Urinary bladder (tissue), 4 donors: ENCODE measurements around the gene NPTN. TPM values are rescaled to one million over a fixed set of nuclear protein-coding genes. Genes with fewer than 3 reads are reported as not detected.

Experiments
- DNase-seq: peaks from one replicate; pipeline ENCODE4 v3.0.0-alpha.2; 2015; ENCODE audit errors: extremely low spot score
- H3K27ac ChIP-seq: one replicate; pipeline ENCODE4 v1.5.1; 2013; ENCODE audit warnings: low read depth, mild to moderate bottlenecking, moderate library complexity
- H3K36me3 ChIP-seq: one replicate; pipeline ENCODE4 v1.6.1; 2013; ENCODE audit warnings: mild to moderate bottlenecking, moderate library complexity; ENCODE audit not compliant: insufficient read depth
- H3K4me1 ChIP-seq: one replicate; pipeline ENCODE4 v1.6.1; 2013; ENCODE audit warnings: mild to moderate bottlenecking, moderate library complexity; ENCODE audit not compliant: insufficient read depth
- H3K4me3 ChIP-seq: one replicate; pipeline ENCODE4 v1.5.1; 2013; ENCODE audit warnings: low read depth, low read length
- WGBS: extraction: QIAGEN DNeasy Blood & Tissue Kit; methylation state at CpG from one replicate; pipeline ENCODE4 v1.1.7; 2013; 5-methylcytosine and 5-hydroxymethylcytosine counted together
- polyA plus RNA-seq: library from polyadenylated mRNA; stranded (reverse); fragments of 200-250 nt; gene quantifications from one replicate; pipeline ENCODE4 v1.2.3, GENCODE V29; 2013
- total RNA-seq: library from RNA; depleted of rRNA; stranded (reverse); fragments of >200 nt; gene quantifications from one replicate; pipeline ENCODE4 v1.2.3, GENCODE V29; 2014
- donor health status: healthy with polysubstance abuse.
- donor health status: healthy.

NPTN gene
- 179 TPM for total RNA-seq
- polyA plus RNA-seq = 276 TPM

DNA sequence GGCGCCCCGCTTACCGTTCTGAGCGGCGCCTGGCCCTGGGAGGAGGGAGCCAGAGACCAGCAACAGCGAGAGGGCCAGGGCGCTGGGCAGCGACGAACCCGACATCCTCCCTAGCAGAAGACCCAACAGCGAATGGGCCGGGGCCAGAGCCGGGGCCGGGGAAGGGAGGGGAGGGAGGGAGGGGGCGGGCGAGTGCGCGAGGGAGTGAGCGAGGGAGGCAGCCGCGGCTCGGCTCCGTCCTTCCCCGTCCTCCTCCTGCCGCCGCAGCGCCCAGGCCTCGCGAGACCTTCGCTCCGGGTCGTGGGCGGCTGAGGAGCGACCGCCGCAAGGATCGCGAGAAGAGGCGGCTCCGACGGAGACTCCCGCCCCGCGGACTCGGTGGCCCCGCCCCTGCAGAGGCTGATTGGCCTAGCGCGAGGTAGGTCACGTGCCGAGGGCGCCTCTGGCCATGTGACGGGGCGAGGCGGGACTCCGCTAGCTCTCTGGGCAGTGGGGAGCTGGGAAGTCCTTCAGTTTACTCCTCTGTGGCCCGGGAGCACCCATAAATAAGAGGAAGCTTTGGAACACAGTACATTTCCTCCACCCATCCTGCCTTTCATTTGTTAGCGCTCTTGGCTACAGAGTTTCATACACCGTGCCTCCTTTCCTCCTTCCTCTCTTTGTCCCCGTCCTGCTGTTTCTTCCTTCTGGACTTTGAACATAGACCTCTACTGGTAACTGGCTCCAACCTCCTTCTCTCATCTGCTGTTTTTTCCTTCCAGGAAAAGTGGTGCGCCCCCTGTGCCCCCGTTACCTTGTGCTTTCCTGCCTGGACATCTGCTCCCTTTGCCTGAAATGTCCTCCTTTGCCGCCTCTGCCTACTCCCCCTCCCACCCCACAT, at the start of gene NPTN:
Gene NPTN (minus strand): TSS at position 279 of the 880 bp plus-strand sequence. CDS start 174 bp downstream, at position 105.
- Histone ChIP-seq H3K27ac (peak within 1 kb of the TSS; percentile 89), H3K36me3 (no peaks in the 10 kb centered on the region), H3K4me3 (peak within 1 kb of the TSS; percentile 97), H3K4me1 (no peaks in the 10 kb centered on the region)
- DNase-seq = peak; percentile 89
- WGBS = 1% methylated on average over 62 of the region's 62 CpGs

DNA sequence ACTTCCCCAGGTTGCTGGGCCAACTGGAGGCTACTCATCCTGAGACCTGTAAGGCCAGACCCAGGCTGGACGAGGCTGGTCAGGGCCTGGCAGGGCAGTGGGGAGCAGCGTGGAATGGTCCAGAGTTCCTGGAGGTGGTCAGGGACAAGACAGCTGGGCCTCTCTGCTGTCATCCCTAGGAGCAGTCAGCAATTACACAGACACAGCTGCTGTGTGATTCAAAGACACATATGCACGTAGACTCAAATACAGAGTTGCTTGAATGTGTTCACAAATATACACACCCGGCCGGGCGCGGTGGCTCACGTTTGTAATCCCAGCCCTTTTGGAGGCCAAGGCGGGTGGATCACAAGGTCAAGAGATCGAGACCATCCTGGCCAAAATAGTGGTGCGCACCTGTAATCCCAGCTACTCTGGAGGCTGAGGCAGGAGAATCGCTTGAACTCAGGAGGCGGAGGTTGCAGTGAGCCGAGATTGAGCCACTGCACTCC, 49.5 kb upstream of the NPTN start:
- WGBS = 78% methylated on average over 14 of the region's 14 CpGs
- H3K4me3 ChIP-seq = no peak overlapping the region
- H3K36me3 ChIP-seq = no peaks in the 10 kb centered on the region
- no peak for DNase-seq
- no peak overlapping the region for H3K27ac ChIP-seq
- H3K4me1 ChIP-seq = no peaks in the 10 kb centered on the region

DNA sequence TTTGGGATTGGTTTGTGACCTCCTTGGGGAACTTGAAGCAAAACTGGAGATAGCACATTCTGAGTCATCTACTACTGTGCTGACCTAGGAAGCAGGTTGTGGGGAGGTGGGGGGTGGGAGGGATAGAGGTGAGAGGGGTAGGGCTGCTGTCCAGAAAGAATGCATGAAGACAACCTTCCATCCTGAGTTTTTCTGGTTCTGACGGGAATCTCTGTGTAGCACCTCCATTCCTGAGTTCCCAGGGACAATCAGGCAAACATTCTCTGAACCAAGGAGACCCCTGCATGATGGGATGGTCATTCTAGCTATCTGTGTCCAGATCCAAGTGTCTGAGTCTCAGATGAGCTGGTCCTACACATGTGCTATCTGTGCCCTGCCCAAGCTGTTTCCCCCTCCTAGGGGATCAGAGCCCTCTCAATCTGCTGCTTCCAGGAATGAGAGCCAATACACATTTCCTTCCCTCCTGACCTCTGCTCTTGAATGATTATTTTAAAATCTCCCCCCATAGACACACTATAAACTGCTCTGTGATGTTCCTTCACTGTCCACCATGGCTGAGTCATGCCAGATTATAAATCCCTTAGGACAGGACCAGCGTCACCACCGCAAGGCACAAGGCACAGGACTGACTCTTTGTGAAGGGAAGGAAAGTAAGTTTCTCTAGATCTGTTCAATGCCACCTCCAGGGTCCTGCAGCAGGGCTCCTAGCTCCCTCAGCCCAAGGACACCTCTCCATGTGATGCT, 48.8 kb upstream of the NPTN start:
- WGBS = 70% methylated on average over 3 of the region's 3 CpGs
- no peaks in the 10 kb centered on the region for H3K4me1 ChIP-seq
- H3K36me3 ChIP-seq = no peaks in the 10 kb centered on the region
- no peak overlapping the region for H3K27ac ChIP-seq
- DNase-seq = no peak
- H3K4me3 ChIP-seq = no peak overlapping the region

DNA sequence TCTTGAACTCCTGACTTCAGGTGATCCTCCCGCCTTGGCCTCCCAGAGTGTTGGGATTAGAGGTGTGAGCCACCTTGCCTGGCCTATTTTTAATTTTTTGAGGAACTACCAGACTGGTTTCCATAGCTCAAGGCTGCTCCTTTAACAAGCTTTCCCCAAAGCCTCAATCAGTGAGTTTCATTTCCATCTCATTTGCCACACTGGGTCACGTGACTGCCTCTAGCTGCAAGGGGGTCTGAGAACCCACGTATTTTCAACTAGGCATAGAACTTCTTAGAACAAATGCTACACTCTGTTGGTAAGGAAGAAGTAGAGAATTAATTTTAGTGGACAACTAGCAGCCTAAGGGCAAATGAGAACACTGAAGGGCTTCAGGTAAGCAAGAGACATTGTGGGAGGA, 47.9 kb upstream of the NPTN start:
- WGBS = 68% methylated on average over 3 of the region's 3 CpGs
- Histone ChIP-seq H3K4me3 (no peak overlapping the region), H3K27ac (no peak overlapping the region), H3K36me3 (no peaks in the 10 kb centered on the region), H3K4me1 (no peaks in the 10 kb centered on the region)
- no peak for DNase-seq

DNA sequence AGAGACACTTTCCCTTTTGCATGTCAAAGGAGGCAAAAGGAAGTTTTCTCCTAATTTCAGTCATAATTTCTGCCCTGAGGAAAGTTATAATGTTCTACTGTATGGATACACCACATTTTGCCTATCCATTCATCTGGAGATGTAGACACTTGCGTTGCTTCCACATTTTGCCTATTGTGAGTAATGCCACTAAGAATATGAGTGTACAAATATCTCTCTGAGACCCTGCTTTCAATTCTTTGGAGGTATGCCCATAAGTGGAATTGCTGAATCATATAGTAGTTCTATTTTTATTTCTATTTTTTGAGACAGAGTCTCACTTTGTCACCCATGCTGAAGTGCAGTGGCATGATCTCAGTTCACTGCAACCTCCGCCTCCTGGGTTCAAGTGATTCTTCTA, 47.4 kb upstream of the NPTN start:
- H3K27ac ChIP-seq = no peak overlapping the region
- WGBS = 95% methylated on average over 2 of the region's 2 CpGs
- DNase-seq = no peak
- H3K4me3 ChIP-seq = no peak overlapping the region
- H3K36me3 ChIP-seq = no peaks in the 10 kb centered on the region
- no peaks in the 10 kb centered on the region for H3K4me1 ChIP-seq

DNA sequence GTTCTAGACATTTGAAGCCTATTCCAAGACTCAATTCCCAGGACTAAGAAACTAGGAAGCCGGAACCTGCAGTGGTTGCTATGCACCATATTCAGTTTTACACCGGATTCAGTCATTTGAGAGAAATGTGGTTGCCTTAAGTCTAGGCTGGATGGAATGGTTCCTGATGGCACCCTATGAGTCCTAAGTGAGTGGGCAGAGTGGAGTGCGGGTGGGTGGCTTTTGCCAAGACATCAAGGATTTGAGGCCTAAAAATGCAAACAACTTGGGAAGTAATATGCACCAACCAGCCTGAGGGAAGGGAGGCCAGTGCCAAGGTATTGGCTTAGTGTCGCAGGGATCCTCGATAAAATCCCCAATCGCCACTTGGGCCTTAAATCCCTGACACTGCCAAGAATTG, 46.8 kb upstream of the NPTN start:
- H3K27ac ChIP-seq = no peak overlapping the region
- DNase-seq = no peak
- WGBS = 93% methylated on average over 6 of the region's 6 CpGs
- no peaks in the 10 kb centered on the region for H3K4me1 ChIP-seq
- H3K4me3 ChIP-seq = no peak overlapping the region
- no peaks in the 10 kb centered on the region for H3K36me3 ChIP-seq

DNA sequence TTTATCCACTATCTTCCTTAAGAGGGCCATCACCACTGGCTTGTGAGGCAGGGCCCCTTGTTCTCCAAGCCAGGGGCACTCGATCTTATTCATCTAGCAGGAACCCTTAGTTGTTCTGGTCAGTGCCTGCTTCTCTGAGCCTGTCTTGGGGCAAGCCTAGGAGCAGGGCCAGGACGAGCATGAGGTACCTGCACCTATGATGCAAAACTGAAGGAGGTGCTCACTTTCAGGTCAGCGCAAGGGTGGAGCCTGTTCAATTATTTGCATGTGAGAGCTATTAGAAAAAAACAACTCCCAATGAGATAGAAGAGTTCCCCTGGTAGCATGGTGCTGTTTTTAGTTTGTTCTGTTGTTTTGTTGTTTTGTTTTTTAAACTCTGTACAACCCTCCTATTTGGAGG, 46.0 kb upstream of the NPTN start:
- Histone ChIP-seq H3K4me3 (no peak overlapping the region), H3K4me1 (no peaks in the 10 kb centered on the region), H3K27ac (no peak overlapping the region), H3K36me3 (no peaks in the 10 kb centered on the region)
- 85% methylated on average over 3 of the region's 3 CpGs for WGBS
- no peak for DNase-seq

DNA sequence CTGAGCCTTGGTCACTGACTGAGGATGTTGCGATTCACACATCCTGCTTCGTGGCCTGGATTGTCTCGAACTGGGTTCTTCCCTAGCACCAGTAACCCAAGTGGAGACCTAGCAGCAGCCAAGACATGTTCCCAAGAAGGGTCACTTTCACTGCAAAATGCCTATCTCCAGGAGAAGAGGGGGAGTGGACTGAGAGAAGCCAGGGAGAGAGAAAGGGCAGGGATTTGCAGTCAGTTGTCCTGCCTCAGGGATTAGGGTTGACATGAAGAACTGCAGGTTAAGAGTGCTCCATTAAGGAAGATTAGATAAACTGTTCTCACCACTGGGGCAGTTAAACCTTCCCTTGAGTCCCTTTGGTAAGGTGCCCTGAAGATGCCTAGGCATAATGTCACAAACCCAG, 45.3 kb upstream of the NPTN start:
- H3K36me3 ChIP-seq = no peaks in the 10 kb centered on the region

DNA sequence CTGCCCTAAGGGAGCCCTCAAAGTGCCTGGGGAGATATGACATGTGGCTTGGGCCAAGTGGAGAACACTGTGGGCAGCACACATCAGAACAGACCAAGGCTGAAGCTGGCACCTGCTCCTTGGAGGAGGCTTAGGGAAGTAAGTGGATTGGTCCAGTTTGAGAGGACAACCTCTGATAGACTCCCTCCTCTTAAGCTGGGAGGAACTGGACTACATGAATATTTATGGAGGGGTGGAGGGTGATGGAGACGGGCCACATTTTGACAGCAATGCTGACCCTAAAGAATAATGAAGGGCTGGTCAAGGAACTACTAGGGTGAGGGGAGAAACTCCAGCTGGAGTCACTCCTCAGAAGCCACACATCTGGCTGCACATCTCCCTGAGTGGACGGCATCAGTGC, 44.5 kb upstream of the NPTN start:
- H3K4me1 ChIP-seq = no peaks in the 10 kb centered on the region
- no peak overlapping the region for H3K4me3 ChIP-seq
- WGBS = 61% methylated on average over 2 of the region's 2 CpGs
- H3K36me3 ChIP-seq = no peaks in the 10 kb centered on the region
- H3K27ac ChIP-seq = no peak overlapping the region
- no peak for DNase-seq

More for the DNA sequence above, 45.3 kb upstream of the NPTN start:
- H3K4me3 ChIP-seq = no peak overlapping the region
- DNase-seq = no peak
- WGBS = 77% methylated on average over 3 of the region's 3 CpGs
- H3K27ac ChIP-seq = no peak overlapping the region
- no peaks in the 10 kb centered on the region for H3K4me1 ChIP-seq

DNA sequence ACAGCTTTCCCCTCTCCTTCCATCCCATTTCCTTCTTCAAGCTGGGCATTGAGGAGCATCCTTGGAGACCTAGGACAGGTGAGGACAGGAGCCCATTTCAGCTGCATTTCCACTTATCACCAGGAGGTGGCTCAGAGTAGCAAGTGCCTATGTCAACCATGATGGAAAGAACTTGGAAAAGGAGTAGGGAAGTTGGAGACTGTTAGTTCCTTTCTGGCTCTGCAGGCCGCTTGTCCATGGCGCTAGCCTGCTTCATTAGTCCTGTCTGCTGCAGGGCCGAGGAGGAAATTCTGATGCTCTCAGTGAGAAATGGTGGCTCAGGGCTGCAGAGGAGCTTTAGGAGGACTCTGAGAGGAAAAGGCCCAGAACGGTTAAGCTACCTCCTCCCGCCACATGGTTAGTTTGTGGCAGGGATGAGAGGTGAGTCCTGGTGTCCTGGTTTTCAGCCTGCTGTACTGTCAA, 44.0 kb upstream of the NPTN start:
- Histone ChIP-seq H3K4me3 (no peak overlapping the region), H3K4me1 (no peaks in the 10 kb centered on the region), H3K27ac (no peak overlapping the region), H3K36me3 (no peaks in the 10 kb centered on the region)
- WGBS = 43% methylated on average over 5 of the region's 5 CpGs
- DNase-seq = no peak

DNA sequence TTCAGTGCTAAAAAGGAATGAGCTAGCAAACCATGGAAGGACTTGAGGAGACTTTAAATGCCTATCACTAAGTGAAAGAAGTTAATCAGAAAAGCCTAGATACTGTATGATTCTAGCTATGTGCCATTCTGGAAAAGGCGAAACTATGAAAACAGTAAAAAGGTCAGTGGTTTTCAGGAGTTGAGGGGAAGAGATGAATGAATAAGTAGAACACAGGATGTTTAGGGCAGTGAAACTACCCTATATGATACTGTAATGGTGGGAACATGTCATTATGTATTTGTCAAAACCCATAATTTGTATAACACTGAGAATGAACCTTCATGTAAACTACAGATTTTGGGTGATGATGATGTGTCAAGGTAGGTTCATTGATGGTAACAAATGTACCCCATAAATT, 41.4 kb upstream of the NPTN start:
- Histone ChIP-seq H3K36me3 (no peaks in the 10 kb centered on the region), H3K27ac (no peak overlapping the region), H3K4me1 (no peaks in the 10 kb centered on the region), H3K4me3 (no peak overlapping the region)
- no peak for DNase-seq
- WGBS = 97% methylated on average over 1 of the region's 1 CpG

DNA sequence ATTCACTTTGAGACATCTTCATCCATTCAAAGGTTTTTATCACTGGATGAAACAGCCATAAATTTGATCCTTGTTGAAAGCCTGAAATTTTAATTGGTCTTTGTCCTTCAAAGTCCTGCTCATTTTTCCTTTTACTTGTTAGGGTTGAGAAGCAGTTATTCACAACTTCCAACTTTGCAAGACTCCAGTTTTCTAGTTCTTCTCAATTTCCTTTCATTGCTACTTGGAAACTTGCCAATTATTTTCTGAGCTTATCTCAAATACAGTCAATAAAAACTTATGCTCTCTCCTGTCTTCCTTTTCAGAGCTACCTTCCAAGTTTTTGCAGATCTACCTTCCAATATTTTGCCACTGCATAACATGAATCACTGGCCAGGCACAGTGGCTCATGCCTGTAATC, 27.3 kb upstream of the NPTN start:
- H3K4me1 ChIP-seq = no peaks in the 10 kb centered on the region
- H3K27ac ChIP-seq = no peak overlapping the region
- H3K4me3 ChIP-seq = no peak overlapping the region
- DNase-seq = no peak
- no peaks in the 10 kb centered on the region for H3K36me3 ChIP-seq

DNA sequence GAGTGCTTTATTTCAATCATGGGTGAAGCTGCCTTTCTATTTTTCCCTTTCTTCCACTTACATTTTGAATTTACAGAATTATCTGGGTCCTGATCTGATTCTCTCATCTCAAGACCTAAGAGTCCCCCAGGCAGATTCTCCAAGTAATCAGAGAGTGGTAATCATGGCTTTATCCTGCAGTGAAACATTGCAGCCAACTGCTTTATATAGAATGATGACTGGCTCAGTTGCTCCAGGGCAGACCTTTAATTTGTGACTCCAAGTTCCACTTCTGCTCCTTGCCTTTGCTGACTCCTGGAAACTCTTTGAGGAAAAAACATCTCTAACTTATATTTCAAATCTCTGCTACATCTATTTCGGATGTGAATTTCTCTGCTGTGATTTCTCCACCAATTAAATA, 25.5 kb upstream of the NPTN start:
- DNase-seq = no peak
- Histone ChIP-seq H3K4me1 (no peaks in the 10 kb centered on the region), H3K4me3 (no peak overlapping the region), H3K36me3 (no peaks in the 10 kb centered on the region), H3K27ac (no peak overlapping the region)
- 77% methylated on average over 1 of the region's 1 CpG for WGBS

DNA sequence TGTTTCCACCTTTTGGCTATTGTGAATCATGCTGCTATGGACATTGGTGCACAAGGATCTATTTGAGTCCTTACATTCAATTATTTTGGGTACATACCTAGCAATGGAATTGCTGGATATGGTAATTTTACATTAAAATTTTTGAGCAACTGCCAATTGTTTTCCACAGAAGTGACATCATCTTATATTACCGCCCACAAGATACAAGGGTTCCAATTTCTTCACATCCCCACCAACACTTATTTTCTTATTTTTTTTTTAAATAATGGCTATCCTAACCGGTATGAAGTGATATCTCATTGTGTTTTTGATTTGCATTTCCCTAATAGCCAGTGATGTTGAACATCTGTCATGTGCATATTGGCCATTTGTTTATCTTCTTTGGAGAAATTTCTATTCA, 22.5 kb upstream of the NPTN start:
- 73% methylated on average over 2 of the region's 2 CpGs for WGBS
- Histone ChIP-seq H3K36me3 (no peaks in the 10 kb centered on the region), H3K4me1 (no peaks in the 10 kb centered on the region)

More for the DNA sequence above, 22.5 kb upstream of the NPTN start:
- Histone ChIP-seq H3K4me3 (no peak overlapping the region), H3K27ac (no peak overlapping the region)
- no peak for DNase-seq
